ENCODE data around the gene GRIK4. TPM values are rescaled to one million over a fixed set of nuclear protein-coding genes. Genes with fewer than 3 reads are reported as not detected.

The GRIK4 gene
- total and polyA plus RNA-seq, 2 donors (not counting 3 experiments of a cell fraction or from before 2014, with no cell fraction given): 0.81 to 1.6 TPM

DNA sequence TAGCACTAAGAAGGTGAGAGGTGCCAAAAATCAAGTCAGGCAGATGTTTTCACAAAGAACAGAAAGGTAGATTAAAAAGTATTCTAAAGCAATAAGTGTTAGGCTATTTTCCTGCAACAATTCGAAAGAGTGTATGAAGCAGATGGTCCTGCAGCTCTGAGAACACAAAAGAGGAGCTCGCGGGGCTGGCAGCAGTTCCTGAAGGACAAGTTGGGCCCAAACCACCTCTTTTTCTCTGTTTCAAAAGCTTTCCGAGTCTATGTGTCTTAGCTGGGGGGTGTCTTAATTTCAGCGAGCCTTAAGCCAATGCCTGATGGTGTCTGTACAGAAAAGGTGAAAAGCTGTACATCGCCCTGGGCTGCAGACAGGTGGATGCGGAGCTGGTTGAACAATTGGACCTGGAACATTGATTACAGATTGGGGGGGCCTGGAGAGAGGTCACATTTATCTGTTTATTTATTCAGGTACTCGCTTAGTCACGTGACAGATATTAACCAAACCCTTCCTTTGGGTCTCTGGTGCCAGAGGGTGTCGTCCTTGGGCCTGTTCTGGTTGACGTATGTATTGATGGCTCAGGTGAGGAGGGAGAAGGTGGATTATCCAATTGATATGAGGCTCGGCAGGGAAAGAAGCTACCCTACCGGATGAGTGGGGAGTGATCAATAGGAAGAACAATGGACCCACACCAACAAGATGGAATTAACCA lies 24.7 kb downstream of the GRIK4 start:
- FAIRE-seq (no peak), DNase-seq (ENCODE audit: low read depth, low spot score) (no peak)
- Histone ChIP-seq H3K27me3 (ENCODE audit: control insufficient read depth in 2 of 2, insufficient read depth in 2 of 2, low read length in 2 of 2) (peaks cover 0 to 1% of the 10 kb centered on the region in 2 experiments), H3K79me2 (ENCODE audit: control insufficient read depth, insufficient read depth, low read length) (no peaks in the 10 kb centered on the region), H2AFZ (ENCODE audit: low read depth, low read length) (no peak overlapping the region), H3K9me1 (replicated peaks; ENCODE audit: control insufficient read depth, extremely low read depth, insufficient read depth, low read length) (no peaks in the 10 kb centered on the region), H3K4me1 (ENCODE audit: control insufficient read depth, extremely low read depth, insufficient read depth, low read length) (no peaks in the 10 kb centered on the region), H3K27ac (ENCODE audit: insufficient read depth, low read depth, low read length) (no peak overlapping the region), H3K4me3 (replicated peaks in 1 of 3; ENCODE audit: insufficient read depth in 1 of 3, low read depth in 1 of 3, low read length in 3 of 3) (no peak overlapping the region), H3K9me3 (replicated peaks; ENCODE audit: control insufficient read depth, insufficient read depth, low read length) (no peaks in the 10 kb centered on the region), H3K4me2 (ENCODE audit: insufficient read depth, low read length) (no peak overlapping the region), H3K36me3 (ENCODE audit: control insufficient read depth in 2 of 2, extremely low read depth in 1 of 2, insufficient read depth in 2 of 2, low read length in 2 of 2) (no peaks in the 10 kb centered on the region), H4K20me1 (replicated peaks; ENCODE audit: control insufficient read depth, extremely low read depth, insufficient read depth, low read length) (no peaks in the 10 kb centered on the region), H3K9ac (replicated peaks; ENCODE audit: extremely low read depth, insufficient read depth, low read length) (no peak overlapping the region)
- no TSS peak for BruUV-seq (replicated peaks)
- intact Hi-C loops (cut with micrococcal nuclease) (no loop called here), dilution Hi-C loops (cut with MboI; ENCODE audit: extremely low pct_ligation_motif_present, low sequenced_read_pairs) (no loop called here)
- CTCF ChIA-PET: interaction anchor here (1.3 kb wide), 1 partner anchor 233 kb away, joined by 4 read pairs; no protein-coding TSS in a partner anchor
- POLR2A ChIA-PET: no interaction called here
- TF ChIP-seq POLR2AphosphoS5 (IDR thresholded peaks at IDR 0.05; ENCODE audit: insufficient read depth, low read depth, low read length) (no peak), MAX (IDR thresholded peaks at IDR 0.05; ENCODE audit: insufficient read depth, insufficient read length) (no peak), CTCF (IDR thresholded peaks at IDR 0.05; ENCODE audit: extremely low read depth in 1 of 2, insufficient read depth in 1 of 2, low read depth in 1 of 2, low read length in 2 of 2) (no peak), MYC (IDR thresholded peaks at IDR 0.05; ENCODE audit: low read depth, low read length) (no peak), FOS (IDR thresholded peaks at IDR 0.05; ENCODE audit: borderline replicate concordance, insufficient read depth, low read length) (no peak), EZH2 (IDR thresholded peaks at IDR 0.05; ENCODE audit: borderline replicate concordance, low read depth, low read length, severe bottlenecking) (no peak)
